Stimulated activated CD8-positive, alpha-beta memory T cell treated with anti-CD3 and anti-CD28 coated beads, Interleukin-4, amount 100 ng/mL, for 1 hour (primary cell): ENCODE results near the gene SCAMP3.
A peak's percentile ranks its signal among the peaks of the same experiment; 100 is the strongest.
"Not testable (repeated sequence)": the region's sequence is repeated elsewhere in the genome, so short reads cannot be mapped to it uniquely, and the experiment has no call there.

Source experiments
- DNase-seq, 2 donors: peaks; one replicate each; pipeline ENCODE4 v3.0.0-alpha.2; 2020; ENCODE audit warnings: low read depth in 2 of 2, low spot score in 1 of 2

Gene SCAMP3

DNA sequence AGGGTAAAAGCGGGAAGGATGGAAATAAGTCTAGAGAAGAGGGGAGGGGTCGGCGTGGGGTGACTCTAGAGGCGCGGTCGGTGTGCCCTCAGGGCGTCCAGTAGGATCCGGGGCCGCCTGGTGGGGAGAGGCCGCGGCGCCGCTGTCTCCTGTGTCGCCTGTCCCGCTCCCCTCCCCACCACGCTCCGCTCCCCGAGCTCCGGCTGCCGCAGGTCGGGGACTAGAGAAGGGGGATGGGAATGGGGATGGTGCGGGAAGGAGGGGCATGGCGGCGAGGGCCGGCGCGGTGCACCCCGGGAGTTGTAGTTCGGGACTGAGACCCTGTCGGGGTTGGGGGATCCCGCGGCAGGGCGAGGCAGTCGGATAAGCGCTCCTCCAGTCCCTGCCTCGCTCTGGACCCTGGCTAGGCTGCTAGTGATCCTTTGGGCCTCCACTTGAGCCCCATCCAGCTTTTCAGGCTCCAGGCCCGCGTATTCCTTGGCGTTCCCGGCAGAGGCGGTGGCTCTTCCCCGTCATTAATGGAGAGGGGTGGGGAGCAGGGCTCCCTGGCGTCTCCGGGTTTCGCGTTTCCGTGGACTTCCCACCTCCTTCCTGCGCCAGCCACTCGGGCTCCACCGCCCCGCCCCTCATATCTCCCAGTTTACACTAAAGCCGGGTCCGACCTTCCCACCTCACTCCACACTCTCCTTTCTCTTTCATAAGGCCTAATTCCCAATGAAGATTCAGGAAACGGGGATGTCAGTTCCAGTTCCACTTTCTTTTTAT, 6.7 kb downstream of the SCAMP3 start, which contains the start of gene ENTREP3:
TSS of gene ENTREP3 (minus strand) at position 241 of the 765 bp plus-strand sequence. CDS start 606 bp downstream, outside the sequence.
- peak in 1 of 2 donors; percentile 42 for DNase-seq

DNA sequence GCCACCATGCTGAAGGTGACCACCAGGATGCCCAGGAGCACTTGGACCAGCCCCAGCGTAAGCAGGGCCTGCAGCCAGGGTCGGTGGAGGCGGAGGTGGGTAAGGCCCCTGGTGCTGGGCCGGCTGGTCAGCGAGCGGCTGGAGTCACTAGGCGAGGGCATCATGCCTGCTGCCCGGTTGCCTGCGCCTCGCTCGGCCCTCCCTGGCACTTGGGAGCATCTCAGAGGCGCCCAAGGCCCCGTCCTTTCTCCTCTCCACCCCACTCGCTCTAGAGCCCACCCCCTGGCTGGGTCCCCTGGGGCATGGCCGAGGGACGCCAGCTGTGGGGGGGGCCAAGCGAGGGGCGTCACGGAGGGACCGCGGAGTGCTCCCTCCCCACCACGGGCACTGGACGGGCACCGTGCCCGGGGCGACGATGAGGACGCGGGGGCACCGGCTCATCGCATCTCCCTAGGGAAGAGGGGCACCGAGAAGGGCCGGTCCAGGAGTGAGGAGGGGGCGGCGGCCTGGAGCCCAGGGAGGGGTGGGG, 7.4 kb downstream of the SCAMP3 start:
- no peak for DNase-seq

GRCh38 chr1:155254228-155254713, 7.9 kb downstream of the SCAMP3 start:
- DNase-seq = no peak

GRCh38 chr1:155253797-155254196, 8.4 kb downstream of the SCAMP3 start:
- DNase-seq = no peak

- no peak for DNase-seq
These were observed 9.0 kb downstream of the SCAMP3 start for GRCh38 chr1:155253208-155253607.

DNA sequence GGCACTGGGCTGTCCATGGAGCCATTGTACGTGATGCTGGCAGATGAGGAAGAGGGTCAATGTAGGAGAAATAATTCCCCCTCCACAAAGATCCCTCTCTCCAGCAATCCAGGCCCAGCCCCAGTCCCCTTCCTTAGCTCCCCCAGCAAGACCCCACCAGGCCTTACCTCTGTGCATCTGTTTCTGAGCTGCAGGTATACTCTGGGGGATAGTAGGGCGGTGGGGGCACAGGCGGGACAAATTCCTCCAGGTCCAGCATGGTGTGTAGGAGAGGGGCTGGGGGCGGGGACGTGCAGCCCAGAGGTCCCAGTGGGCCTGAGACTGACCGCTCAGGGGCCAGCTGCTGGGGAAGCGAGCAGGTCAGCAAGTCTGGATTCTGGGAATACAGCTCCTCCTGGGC, 10.6 kb downstream of the SCAMP3 start:
- no peak for DNase-seq

- DNase-seq = peak; percentile 95 to 98
These were observed 11.3 kb downstream of the SCAMP3 start for GRCh38 chr1:155250633-155251449.

DNA sequence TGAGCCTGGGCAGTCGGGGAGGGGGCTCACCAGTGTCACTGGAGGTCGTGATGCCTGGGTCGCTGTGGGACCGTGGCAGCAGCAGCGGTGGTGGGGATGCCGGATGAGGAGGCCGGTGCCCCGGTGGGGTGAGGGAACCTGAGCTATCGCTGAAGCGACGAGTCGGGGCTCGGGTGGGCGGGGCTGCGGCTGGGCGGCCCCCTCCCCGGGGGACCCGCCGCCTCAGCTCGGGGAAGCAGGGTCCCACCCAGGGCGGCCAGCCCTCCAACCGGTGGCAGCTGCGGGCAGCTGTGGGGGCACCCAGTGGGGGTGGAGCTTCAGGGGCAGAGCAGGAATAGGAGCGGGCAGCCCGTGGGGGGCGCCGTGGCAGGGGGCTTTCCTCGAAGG, 11.9 kb downstream of the SCAMP3 start:
- DNase-seq = no peak

- no peak for DNase-seq
These were observed 14.2 kb downstream of the SCAMP3 start for GRCh38 chr1:155247667-155248553.

- not testable (repeated sequence) for DNase-seq
These were observed 15.4 kb downstream of the SCAMP3 start for GRCh38 chr1:155246796-155247195.

DNA sequence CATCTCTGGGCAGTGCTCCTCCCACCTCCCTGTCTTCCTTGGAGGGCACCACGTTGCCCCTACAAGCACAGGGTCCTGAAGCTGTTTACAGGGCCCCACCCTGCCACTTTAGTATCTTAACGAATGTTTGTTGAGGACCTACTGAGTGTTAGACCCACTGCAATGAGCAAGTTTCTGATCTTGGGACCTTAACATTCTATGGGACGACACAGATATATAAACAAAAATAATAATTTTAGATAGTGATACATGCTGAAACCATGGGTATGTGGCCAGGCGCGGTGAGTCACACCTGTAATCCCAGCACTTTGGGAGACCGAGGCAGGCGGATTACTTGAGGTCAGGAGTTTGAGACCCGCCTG, 17.0 kb downstream of the SCAMP3 start:
- no peak for DNase-seq

DNA sequence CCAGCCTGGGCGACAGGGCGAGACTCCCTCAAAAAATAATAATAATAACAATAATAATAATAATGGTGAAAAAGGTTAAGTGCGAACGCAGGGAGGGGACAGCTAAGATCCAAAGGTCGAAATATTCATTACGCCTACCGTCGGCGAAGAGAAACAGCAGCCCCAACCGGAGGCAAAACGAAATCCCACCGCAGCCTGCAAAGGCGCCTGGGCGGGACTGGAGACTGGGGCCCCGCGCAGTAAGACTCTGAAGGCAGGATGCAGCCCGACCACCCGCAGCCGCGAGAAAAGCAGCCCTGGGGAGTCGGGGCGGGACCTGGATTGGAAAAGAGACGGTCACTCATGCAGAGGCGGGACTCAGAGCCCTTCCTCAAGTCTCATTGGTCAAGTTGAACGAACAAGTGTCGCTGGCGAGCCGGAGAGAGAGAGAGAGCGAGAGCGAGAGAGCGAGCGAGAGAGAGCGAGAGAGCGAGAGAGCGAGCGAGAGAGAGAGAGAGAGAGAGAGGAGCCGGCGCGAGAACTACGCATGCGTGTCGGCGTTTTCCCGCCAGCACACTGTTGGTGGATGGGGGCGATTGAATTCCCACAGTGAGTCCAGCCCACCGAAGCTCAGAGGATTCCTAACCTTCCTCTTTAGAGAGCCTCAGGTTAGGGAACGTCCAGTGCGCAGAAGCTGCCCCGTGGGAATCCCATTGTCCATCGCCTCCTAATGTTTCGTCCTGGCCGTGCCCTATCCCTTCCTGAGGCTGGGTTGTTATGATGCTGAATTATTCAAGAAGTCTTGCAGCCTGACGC, 17.6 kb downstream of the SCAMP3 start:
- DNase-seq = peak; percentile 79 to 88

GRCh38 chr1:155242805-155243358, 19.3 kb downstream of the SCAMP3 start:
- no peak for DNase-seq

- no peak for DNase-seq
These were observed 20.3 kb downstream of the SCAMP3 start for GRCh38 chr1:155241841-155242264.

- peak in 1 of 2 donors; percentile 49 for DNase-seq
These were observed 21.0 kb downstream of the SCAMP3 start for GRCh38 chr1:155241069-155241679.

GRCh38 chr1:155236451-155236850, 25.7 kb downstream of the SCAMP3 start:
- no peak for DNase-seq

- DNase-seq = not testable (repeated sequence)
These were observed 26.8 kb downstream of the SCAMP3 start for GRCh38 chr1:155235375-155235774.

- not testable (repeated sequence) for DNase-seq
These were observed 28.7 kb downstream of the SCAMP3 start for GRCh38 chr1:155233502-155233901.
